AG09309 (cell line): Measurements from ENCODE around the gene PCDHB1.

Experiments
- DNase-seq: peaks from one replicate; pipeline ENCODE4 v3.0.0-alpha.2; 2010; ENCODE audit warnings: low read depth
- H3K4me3 ChIP-seq: 2 replicates; pipeline ENCODE4 v1.5.1; 2011; ENCODE audit warnings: mild to moderate bottlenecking, low read depth, low read length, moderate library complexity; ENCODE audit not compliant: control insufficient read depth
- TF ChIP-seq, protein P1 (sequence below): IDR thresholded peaks from 2 replicates; pipeline ENCODE4 v1.5.1; 2011; ENCODE audit warnings: mild to moderate bottlenecking, low read depth, low read length, inconsistent platforms; ENCODE audit not compliant: insufficient read depth, control insufficient read depth; ENCODE audit errors: missing control alignments

PCDHB1 gene

DNA sequence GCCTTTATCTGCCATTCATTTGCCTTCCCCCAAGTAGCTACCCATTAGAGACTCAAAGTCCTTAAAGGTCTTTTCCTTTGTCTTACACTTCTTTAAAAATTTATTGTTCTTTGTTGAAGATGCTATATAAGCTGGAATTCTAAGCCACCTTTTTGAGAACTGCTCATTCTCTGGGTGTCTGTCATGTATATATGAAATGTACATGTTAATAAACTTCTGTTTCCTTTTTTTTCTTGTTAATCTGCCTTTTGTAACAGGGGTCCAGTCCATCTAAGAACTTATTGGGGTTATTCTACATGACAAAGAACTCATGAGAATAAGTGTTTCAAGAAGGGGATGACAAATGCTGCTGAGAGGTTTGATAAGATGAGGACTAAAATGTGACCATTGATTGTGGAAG, 43.4 kb upstream of the PCDHB1 start:
- DNase-seq, result no peak
- TF ChIP-seq, protein P1, sequence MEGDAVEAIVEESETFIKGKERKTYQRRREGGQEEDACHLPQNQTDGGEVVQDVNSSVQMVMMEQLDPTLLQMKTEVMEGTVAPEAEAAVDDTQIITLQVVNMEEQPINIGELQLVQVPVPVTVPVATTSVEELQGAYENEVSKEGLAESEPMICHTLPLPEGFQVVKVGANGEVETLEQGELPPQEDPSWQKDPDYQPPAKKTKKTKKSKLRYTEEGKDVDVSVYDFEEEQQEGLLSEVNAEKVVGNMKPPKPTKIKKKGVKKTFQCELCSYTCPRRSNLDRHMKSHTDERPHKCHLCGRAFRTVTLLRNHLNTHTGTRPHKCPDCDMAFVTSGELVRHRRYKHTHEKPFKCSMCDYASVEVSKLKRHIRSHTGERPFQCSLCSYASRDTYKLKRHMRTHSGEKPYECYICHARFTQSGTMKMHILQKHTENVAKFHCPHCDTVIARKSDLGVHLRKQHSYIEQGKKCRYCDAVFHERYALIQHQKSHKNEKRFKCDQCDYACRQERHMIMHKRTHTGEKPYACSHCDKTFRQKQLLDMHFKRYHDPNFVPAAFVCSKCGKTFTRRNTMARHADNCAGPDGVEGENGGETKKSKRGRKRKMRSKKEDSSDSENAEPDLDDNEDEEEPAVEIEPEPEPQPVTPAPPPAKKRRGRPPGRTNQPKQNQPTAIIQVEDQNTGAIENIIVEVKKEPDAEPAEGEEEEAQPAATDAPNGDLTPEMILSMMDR, result no peak
- H3K4me3 ChIP-seq, result no peak overlapping the region

DNA sequence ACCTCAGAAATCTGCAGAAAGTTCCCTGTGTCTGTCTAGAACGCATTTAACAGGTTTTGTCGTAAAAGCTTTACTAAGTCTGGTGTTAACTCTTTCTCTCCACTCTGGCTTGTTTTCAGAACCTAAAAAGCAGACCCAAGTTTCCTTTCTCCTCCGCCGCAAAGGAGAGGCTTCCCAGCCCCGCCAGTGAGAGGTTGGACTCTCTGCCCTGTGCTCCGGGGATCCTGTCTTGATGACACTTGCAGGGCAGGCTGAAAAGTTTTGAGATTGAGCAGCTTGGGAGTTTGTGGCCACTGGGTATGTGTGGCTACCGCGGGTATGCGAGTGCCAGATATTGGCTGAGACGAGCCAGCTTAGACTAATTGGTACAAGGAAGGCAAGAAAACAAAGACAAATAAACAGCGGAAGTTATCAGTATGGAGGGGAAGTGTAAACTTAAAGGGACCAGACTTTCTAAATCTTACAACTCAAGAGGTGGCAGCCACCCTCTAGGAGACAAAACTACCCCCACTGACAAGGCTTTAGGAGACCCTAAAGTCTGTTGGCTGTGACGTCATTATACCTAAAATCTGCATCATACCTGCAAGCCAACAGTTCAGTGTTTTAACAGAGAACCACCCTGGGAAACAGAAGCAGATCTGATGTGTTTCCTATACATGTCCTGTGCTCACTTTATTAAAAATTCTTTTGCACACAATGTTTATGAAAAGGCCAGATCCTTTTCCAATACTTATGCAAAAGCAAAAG, 41.0 kb upstream of the PCDHB1 start:
- H3K4me3 ChIP-seq, result no peak overlapping the region
- no peak for DNase-seq
- TF ChIP-seq, protein P1, result no peak

DNA sequence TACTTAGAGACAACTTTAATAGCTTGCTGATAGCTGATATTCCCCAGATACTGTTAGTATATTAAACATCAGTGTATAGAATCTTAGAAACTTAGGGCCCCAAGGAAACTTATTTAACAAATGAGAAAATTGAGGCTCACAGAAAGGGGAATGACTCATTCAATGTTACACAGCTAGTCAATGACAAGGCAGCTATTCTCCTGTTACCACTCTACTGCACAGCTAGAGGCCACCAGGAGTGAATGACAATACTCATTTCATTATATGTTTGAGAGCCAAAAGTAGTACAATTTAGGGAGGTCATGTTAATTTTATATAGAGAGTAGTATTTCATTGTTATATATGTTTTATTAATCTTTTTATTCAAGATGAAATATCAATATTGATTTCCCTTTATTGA, 33.2 kb upstream of the PCDHB1 start:
- H3K4me3 ChIP-seq, result no peak overlapping the region
- TF ChIP-seq, protein P1, result no peak
- no peak for DNase-seq

DNA sequence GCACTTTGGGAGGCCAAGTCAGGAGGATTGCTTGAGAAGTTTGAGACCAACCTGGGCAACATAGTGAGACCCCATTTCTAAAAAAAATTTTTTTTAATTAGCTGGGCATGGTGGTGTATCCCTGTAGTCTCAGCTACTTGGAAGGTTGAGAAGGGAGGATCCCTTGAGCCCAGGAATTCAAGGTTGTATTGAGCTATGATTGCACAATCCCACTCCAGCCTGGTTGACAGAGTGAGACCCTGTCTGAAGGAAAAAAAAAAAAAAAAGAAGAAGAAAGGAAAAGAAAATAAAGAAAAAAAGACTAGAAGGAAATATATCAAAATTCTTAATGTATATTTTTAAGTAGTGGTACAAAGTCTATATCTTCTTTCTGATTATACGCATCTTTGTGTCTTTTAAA, 28.8 kb upstream of the PCDHB1 start:
- no peak overlapping the region for H3K4me3 ChIP-seq
- no peak for DNase-seq
- TF ChIP-seq, protein P1, result no peak

DNA sequence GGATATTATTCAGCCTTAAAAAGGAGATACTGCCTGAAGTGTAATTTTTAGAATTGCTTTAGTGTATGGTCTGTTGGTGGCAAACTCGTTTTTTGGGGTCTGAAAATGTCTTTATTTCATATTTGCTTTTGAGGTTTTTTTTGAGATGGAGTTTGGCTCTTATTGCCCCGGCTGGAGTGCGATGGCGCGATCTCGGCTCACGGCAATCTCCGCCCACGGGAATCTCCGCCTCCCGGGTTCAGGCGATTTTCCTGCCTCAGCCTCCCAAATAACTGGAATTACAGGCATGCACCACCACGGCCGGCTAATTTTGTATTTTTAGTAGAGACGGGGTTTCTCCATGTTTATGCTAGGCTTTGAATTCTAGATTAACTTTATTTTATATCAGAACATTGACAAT, 20.2 kb upstream of the PCDHB1 start:
- TF ChIP-seq, protein P1, result no peak
- no peak for DNase-seq
- no peak overlapping the region for H3K4me3 ChIP-seq

DNA sequence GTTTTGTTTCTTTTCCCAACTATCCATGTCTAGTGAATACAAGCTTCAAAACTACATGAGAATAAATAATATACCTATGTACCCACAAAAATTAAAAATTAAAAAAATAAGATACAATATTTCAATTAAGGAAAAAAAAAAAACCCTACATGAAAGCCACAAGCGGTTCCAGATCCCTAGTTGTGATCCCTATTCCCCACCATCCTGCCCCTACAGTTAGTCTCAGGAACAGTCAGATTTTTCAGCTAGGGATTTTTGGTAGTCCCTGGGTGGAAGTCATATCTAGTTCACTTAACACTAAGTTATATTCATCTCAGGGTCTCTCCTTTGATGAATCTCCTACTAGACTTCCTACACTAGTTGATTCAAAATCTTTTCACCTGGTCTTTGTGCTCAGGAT, 18.5 kb upstream of the PCDHB1 start:
- TF ChIP-seq, protein P1, result no peak
- no peak for DNase-seq
- H3K4me3 ChIP-seq, result no peak overlapping the region
